GM18868 (cell line): ENCODE measurements around the gene GOLGA8N.
"Not testable (repeated sequence)": the region's sequence is repeated elsewhere in the genome, so short reads cannot be mapped to it uniquely, and the experiment has no call there.

Experiments used
- ATAC-seq: cut with Tn5 transposase; IDR thresholded peaks from one replicate; pipeline ENCODE4 v1.9.1; 2021; ENCODE audit warnings: mild to moderate bottlenecking, moderate library complexity; ENCODE audit not compliant: unreplicated experiment

The GOLGA8N gene

DNA sequence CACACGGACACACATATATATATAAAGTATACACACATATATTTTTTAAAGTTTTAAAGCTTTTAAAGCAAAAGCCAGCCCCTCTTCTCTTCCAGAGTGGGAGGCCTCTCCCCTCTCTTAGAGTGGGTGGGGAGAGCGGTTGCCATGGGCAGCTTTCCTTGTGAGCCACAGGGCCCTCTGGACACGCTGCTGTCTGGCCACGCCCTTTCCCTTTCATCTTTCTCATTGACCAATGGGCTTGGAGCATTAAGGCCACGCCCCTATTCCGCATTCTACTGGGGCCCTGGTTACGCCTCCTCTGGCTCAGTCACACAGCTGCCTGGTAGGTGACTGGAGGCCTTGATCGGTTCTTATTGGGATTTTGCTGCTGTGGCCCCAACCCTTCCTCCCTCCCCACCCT is at the start of gene GOLGA8N:
Gene GOLGA8N, plus strand, starts transcription at position 306 of the 400 bp plus-strand sequence.
- not testable (repeated sequence) for ATAC-seq

DNA sequence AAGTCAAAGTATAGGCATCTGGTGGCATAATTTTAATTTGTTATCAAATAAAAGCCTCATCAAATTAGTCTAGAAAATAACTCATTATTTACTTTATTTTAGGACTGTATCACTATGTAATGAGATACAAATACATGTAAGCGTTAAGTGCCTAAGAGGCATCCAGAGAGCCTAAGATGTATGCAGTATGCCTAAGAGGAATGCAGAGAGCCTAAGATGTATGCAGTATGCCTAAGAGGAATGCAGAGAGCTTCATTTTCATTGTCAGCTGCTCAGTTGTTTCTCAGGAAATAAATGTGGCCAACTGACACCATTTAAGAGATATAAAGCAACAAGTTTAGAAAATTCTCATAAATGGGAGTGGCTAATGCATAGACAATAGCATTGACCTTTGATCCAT is 49.8 kb upstream of the GOLGA8N start:
- not testable (repeated sequence) for ATAC-seq

DNA sequence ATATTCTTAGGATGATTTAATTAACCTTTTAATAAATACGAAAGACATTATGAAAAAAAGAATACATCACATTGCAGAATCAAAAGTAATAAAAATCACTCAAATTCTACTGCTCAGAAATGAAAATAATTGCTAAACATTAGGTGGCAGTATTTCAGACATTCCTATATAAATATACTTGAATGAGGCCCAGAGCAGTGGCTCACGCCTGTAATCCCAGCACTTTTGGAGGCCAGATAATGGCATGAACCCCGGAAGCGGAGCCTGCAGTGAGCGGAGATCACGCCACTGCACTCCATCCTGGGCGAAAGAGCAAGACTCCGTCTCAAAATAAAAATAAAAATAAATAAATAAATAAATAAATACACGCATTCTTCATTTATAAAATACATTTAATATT is 48.1 kb upstream of the GOLGA8N start:
- not testable (repeated sequence) for ATAC-seq

DNA sequence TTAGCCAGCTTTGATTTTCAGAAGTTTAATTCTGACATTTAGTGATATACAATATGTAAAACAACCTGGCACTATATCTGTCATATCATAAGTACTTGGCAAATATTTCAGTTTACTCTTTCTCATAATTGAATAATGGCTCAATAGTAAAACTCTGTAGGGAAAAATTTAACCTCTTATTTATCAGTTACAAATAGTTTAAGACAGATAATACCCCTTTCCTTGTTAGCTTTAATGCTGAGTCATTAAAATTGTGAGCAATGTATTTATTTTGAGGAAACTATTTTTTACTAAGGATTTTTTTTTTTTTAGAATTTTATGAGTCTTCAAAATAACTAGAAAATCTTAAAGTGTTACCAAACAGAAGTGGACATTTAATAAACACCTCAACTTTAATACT is 38.7 kb upstream of the GOLGA8N start:
- not testable (repeated sequence) for ATAC-seq

DNA sequence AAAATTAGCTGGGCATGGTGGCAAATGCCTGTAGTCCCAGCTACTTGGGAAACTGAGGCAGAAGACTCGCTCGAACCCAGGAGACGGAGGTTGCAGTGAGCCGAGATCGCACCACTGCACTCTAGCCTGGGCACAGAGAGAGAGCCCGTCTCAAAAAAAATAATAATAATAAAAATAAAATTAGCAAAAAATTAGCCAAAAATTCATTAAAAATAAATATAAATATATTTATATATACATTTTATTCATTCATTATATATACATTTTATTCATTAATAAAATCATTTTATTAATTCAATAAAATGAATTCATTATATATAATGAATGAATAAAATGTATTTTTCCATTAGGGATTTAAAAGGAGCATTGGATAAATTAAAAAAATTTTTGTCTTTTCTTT is 31.1 kb upstream of the GOLGA8N start:
- not testable (repeated sequence) for ATAC-seq

DNA sequence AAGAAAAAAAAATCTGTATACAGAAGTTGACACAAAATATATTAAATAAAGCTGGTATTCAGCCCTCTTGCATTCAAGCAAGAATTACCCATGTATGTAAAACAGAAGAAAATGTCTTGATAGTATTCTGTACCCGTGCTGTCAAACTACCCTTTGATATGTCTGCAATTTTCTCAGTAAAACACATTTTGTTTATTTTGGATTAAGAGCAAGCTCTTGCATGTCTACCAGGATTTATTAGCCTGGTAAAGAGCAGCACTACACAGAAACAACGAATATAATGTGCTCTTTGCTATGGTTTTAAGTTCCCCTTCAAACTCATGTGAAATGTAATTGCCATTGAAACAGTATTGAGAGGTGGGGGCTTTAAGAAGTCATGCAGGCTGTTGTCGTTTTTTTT is 24.3 kb upstream of the GOLGA8N start:
- not testable (repeated sequence) for ATAC-seq

DNA sequence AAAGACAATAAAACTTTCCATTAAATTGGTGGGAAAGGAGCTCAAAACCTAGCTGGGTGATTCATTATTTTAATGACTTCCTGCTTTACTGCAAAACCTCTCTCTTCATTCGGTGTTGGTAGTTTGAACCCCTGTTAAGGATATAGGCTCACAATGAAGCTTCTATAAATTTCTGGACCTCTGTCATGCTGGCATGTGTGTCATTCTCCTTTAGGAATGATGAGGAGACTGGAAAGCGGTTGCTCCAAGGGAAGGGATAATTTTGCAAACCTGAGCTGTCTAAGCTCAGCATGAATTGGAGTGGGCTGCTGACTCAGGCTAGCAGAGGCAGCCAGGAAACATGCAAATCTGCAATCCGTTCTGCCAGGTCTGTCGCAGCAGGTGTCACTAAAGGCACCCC is 14.8 kb upstream of the GOLGA8N start:
- not testable (repeated sequence) for ATAC-seq

DNA sequence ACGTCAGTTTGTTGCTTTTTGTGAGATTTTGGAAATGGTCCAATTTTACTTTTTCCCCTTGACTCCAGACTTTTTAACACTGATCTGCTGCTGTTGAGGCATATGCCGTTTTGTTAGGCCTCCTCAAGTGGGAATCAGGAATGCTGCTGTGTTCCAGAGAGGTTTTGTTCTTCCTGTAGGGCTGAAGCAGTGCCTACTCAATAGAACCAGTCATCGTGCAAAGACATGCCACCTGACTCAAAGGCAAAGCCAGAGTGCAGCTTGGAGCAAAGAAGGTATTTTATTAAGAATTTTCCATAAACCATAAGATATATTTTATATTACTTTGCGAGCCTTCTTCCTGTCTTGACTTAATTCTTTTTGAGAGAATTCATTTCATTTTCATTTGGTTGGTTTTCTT is 7.4 kb upstream of the GOLGA8N start:
- ATAC-seq, result not testable (repeated sequence)

DNA sequence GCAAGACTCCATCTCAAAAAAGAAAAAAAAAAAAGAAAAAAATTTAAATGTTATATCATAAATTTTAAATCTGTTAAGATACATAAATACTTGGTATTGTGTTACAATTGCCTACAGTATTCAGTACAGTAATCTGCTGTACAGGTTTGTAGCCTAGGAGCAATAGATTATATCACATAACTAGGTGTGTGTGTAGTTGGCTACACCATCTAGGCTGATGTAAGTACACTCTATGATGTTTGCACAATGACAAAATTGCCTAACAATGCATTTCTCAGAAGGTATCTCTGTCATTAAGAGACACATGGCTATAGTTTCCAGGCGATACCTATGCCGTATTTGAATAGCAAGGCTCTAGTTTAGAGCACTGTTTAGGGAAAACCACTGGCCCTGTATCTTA is 16.3 kb downstream of the GOLGA8N start:
- ATAC-seq, result not testable (repeated sequence)

DNA sequence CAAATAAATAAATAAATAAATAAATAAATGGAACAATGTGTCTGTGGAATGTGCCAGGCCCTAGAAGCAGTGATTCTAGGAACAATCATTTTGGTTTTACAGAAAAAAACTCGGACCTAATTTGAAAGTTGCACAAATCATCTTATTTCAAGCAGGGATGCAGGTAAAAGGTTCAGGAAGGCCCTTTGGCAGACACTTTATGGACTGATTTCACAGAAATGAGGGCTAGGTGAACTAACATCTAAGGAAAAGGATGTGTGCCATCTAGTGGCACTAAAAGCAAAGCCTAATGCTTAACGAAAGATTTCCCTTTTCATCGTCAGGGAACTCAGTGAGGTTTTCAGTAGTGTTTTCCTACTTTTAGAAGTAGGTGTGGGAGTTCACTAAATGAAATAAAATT is 17.5 kb downstream of the GOLGA8N start:
- ATAC-seq, result not testable (repeated sequence)

DNA sequence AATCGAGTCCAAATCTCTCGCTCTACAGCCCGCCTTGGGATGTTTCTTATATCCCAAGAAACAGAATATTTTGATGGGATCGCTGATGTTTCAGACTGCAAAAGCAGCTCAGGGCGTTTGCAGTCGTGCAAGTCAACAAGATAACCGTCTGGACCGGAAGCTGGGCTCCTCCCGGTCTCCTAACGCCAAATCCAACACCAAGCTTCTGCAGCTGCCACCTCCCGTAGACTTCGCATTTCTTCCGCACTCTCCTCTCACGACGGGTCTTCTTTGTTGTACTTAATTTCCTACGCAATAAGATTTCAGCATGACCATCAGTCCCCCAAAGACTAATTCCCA is 21.4 kb downstream of the GOLGA8N start:
- peak; percentile 22 for ATAC-seq

DNA sequence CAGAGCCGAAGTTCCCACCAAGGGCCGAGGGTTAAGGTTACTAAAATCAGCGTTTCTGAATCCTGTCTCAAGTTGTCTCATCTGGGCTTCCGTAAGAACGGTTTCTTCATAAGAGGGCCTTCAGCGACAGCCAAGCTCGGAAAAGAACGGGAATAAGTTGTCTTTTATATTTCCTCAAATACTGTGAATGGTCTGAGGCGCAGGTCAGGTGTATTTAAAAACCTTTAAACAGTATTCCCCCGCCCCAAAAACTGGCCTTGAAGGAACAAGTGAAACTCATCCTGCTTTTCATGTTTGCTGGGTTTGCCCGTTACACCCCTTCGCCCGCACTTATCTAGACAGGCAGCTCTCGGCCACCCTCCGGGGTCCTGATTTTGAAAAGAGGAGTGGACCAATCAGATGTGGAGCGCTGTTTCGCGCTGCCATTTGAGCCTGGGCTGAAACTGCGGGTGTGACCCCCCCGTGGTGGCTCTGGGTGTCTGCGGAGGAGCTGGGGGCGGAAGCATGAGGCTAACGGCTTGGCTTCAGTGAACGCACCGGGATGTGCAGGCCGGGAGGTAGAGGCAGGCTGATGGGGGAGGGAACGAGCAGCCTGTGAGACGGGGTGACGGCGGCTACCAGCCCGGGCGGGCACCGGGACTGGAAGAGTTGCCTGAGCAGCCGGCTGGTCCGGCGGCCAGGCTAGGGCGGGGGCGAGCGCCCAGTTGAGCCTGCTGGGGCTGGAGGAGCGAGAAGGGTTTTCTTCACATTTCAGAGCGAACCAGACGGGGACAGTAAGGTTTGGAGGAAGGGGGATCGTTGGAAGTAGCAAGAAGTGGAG is 22.0 kb downstream of the GOLGA8N start, which contains the start of gene ARHGAP11A:
Gene ARHGAP11A, plus strand, starts transcription at position 454 of the 820 bp plus-strand sequence. CDS start 708 bp downstream, outside the sequence.
- peak; percentile 79 for ATAC-seq

DNA sequence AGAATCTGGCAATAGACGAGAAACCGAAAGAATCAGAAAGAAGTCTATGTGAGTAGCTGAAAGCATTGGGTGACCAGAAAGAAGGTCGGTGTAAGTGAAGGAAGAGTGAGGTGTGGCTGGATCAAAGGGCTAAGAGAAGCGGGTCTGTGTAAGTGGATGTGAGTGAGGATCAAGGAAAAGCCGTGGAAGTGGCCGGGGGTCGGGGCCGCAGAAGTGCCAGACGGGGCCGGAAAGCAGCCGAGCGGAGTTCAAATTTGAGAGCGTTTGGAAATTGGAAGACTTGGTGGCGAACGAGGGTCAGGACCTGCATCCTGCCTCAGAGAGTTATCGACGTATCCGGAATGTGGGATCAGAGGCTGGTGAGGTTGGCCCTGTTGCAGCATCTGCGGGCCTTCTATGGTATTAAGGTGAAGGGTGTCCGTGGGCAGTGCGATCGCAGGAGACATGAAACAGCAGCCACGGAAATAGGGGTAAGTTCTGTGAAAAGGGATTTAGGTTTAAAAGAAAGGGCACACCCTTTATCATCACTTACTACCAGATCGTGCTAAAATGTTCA is 22.7 kb downstream of the GOLGA8N start:
- peak; percentile 4 for ATAC-seq

DNA sequence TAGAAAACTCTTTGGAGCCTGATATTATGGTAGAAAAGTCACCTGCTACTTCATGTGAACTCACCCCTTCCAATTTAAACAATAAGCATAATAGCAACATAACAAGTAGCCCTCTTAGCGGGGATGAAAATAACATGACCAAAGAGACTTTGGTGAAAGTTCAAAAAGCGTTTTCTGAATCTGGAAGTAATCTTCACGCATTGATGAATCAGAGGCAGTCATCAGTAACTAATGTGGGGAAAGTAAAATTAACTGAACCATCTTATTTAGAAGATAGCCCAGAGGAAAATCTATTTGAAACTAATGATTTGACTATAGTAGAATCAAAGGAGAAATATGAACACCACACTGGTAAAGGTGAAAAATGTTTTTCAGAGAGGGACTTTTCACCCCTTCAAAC is 43.2 kb downstream of the GOLGA8N start:
- no peak for ATAC-seq

DNA sequence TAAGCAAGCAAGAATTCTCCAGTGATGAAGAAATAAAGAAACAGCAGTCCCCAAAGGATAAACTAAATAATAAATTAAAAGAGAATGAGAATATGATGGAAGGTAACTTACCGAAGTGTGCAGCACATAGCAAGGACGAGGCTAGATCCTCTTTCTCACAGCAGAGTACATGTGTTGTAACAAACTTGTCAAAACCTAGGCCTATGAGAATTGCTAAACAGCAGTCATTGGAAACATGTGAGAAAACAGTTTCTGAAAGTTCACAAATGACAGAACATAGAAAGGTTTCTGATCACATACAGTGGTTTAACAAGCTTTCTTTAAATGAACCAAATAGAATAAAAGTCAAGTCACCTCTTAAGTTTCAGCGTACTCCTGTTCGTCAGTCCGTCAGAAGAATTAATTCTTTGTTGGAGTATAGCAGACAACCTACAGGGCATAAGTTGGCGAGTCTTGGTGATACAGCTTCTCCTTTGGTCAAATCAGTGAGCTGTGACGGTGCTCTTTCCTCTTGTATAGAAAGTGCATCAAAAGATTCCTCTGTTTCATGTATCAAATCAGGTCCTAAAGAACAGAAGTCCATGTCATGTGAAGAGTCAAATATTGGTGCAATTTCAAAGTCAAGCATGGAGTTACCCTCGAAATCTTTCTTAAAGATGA is 43.8 kb downstream of the GOLGA8N start:
- peak; percentile 75 for ATAC-seq

DNA sequence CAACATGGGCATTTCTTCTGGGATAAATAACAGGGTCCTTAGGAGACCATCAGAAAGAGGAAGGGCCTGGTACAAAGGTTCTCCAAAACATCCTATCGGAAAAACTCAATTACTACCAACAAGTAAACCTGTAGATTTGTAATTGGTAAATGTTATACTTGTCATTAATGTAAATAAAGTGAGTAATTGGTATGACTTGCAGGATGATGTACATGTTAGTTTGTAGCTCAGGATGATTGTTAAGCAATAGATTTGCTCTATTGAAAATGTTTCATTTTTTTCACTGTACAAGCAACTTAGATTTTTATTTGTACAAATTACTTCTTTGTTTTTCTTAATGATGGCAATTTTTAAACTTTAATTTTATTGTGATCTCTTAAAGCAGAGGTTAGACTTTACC is 44.4 kb downstream of the GOLGA8N start:
- no peak for ATAC-seq

DNA sequence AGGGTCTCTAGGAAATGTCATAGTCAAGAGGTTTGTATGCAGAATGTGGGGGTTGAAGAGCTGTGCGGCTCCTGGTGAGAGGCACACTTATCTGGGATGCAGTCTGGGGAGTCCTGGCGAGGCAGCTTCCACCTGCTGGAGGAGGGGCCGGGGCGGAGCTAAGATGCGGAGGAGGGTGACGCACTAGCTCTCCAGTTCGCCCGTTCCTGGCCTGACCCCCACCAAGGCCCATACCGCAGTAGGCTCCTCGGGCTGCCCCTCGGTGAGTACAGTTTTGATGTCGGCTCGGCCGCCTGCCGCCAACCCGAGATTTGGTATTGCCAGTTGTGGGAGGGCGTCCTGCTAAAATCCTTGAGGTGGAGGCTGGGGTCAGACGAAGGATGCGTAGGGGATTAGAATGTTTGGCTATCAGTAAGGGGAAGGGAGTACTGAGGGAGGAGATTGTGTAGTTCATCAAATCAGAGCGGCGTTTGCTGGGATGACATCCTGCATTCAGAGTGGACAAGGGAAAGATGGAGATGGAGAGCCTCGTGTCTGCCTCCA is 48.3 kb downstream of the GOLGA8N start, which contains the start of gene SCG5:
Gene SCG5, plus strand, starts transcription at position 194 of the 543 bp plus-strand sequence. CDS start 1,883 bp downstream, outside the sequence.
- ATAC-seq, result no peak

DNA sequence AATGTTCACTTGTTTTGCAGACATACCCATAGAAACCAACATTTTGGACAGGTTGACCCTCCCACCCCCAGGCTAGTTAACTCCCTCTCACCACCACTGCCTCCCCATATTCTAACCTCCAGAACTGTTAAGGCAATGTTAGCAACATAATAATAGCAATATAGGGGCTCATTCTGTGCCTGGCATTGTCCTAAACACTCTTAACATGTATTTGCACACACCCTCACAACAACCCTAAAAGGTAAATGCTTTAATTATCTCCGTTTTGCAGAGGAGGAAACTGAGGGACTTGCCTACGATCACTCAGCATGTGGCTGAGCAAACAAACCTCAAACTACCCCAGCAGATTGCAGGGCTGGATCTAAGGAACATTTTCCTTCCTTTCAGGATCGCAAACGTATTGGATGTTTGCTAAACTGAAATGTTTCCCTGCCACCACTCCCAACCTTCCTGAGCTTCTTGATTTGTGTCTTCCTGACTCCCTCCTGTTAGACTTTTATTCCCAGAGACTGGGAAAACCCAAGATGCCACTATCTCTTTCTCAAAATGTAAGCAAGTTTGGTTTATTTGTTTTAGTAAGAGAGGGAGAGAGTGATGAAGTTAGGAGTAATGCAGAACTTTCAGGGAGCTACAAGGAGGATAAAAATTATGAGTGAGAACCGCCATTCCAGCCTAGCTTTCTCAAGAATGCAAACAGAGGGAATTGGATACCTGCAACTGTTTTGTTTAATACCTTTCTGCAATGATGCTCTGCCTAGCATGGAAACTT is 49.6 kb downstream of the GOLGA8N start:
- no peak for ATAC-seq

DNA sequence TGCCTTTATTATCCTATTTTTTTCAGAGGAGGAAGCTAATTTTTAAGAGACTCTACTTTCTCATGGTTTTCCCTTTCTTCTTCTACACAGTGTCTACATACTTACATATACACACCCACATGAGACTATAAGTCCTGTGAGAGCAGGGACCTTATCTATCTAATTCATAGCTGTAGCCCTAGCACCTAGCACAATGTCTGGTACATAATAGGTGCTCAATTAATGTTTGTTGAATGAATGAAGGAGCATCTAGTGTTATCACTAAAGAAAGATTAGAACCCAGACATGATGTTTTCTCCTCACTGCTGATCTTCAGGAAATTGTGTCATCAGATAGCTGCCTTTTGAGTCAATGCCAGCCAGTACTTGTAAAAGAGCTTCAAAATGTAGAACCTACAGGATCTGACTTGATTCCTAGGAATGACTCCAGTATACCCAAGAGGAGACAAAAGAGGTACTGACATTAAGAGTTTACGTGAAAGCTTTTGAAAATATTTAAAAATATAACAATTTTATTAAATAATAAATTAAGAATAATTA is 50.7 kb downstream of the GOLGA8N start:
- ATAC-seq, result no peak

DNA sequence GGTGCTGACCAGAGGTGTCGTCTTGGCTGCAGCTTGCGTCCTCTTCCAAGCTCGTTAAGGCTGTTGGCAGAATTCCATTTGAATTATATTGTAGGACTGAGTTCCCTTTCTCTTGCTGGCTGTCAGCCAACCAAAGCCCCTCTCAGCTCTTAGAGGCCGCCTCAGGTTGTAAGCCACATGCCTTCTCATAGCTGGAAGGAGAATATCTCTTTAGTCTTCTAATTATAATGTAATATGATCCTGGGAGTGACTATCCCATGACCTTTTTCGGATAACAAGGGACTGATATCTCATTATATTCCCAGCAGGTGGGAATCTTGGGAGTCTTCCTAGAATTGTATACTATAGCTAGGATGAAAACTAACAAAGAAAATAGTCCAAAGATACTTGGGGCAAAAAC is 53.0 kb downstream of the GOLGA8N start:
- ATAC-seq, result no peak
